DND-41 (cell line): Measurements from ENCODE around the gene LMBR1L.

ENCODE experiments used
- EZH2 ChIP-seq: IDR thresholded peaks from 3 replicates; pipeline ENCODE4 v1.6.1; 2012; ENCODE audit warnings: borderline replicate concordance, low read depth, mild to moderate bottlenecking, moderate library complexity, low read length, inconsistent platforms; ENCODE audit not compliant: severe bottlenecking
- TF ChIP-seq, protein P1 (sequence below): IDR thresholded peaks from 2 replicates; pipeline ENCODE4 v1.5.1; 2012; ENCODE audit warnings: borderline replicate concordance, low read length, moderate library complexity, mild to moderate bottlenecking; ENCODE audit not compliant: poor library complexity, severe bottlenecking; ENCODE audit errors: extremely low read depth

DNA sequence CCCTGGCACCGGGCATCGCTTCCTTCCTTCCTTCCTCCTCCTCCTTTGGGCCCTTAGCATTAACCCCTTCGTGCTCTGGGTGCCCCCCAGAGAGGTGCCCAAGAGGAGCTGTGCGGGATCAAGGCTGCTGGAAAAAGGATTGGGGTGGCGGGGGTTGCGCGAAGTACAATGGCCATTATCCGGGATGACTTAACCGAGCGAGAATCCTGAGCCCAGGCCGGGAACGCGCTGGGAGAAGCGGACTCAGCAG, 18.9 kb downstream of the LMBR1L start:
- TF ChIP-seq, protein P1, sequence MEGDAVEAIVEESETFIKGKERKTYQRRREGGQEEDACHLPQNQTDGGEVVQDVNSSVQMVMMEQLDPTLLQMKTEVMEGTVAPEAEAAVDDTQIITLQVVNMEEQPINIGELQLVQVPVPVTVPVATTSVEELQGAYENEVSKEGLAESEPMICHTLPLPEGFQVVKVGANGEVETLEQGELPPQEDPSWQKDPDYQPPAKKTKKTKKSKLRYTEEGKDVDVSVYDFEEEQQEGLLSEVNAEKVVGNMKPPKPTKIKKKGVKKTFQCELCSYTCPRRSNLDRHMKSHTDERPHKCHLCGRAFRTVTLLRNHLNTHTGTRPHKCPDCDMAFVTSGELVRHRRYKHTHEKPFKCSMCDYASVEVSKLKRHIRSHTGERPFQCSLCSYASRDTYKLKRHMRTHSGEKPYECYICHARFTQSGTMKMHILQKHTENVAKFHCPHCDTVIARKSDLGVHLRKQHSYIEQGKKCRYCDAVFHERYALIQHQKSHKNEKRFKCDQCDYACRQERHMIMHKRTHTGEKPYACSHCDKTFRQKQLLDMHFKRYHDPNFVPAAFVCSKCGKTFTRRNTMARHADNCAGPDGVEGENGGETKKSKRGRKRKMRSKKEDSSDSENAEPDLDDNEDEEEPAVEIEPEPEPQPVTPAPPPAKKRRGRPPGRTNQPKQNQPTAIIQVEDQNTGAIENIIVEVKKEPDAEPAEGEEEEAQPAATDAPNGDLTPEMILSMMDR, result no peak
- TF ChIP-seq EZH2, result no peak
